ENCODE results near the gene CFAP46.
"Not testable (repeated sequence)": the region's sequence is repeated elsewhere in the genome, so short reads cannot be mapped to it uniquely, and the experiment has no call there.

Gene CFAP46

DNA sequence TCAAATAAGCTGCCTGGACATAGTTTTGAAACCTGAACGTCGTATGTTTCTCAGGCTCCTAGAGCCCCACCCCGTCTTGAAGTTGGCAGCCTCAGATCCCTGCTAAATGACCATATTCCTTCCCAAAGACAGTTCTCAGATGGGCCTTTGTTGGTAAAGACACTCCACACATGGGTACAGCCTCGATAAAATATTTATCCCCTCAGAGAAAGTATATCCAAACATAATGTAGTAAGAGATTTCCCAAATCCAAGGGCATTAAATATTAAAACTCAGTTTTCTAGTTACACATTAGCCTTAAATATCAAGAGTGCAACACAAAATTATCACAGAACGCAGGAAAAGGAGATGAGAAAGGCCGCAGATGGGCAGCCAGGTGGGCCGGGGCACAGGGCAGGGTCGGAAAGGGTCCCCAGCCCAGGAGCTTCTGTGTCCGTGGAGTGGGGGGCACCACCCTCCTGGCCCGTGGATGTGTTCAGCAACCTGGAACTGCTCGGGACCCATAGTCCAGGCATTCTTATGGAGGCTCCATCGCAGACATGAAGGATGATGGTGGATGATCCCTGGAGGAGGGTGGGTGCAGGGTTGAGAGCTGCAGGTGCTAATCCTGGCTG, 1.5 kb upstream of the CFAP46 start:
- no peak for DNase-seq

DNA sequence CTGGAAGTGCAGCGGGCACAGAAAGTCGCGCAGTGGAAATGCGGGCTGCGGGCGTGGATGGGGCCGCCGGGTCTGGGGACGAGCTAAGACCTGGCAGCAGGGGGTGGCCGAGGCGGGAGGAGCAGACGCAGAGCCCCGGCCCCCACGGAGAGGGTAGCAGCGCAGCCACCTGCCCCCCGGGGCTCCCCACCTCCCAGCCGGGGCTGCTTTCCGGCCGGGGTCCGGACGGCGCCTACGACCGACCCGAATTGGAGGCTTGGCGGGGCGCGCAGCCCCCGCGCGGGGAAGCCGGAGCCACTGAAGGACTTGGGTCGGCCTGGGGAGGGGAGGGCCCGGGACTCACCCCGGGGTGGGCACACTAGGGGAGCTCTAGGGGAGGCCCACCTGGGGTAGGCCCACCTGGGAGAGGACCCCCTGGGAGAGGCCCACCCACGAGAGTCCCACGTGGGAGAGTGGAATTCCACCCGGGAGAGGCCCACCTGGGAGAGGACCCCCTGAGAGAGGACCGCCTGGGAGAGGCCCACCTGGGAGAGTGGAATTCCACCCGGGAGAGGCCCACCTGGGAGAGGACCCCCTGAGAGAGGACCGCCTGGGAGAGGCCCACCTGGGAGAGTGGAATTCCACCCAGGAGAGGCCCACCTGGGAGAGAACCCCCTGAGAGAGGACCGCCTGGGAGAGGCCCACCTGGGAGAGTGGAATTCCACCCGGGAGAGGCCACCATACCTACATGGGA, 854 bp upstream of the CFAP46 start:
- DNase-seq: no peak

DNA sequence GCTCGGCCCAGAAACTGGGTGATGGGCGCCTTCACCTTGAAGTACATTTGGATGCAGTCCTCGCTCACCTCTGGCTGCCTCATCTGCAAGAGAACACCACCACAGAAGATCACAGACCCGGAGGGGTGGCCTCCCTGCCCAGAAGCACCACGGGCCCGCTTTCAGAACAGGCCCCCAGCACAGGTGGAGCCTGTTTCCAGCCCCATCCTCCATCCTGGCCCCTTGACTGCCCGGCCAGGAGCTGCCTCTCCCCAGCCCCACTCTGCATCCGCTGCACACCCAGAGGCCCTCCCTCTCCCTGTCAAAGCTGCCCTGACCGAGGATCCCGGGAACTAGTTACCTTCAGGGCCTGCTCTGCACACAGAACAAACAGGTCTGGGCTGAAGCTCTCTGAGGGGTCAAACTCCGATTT, 724 bp downstream of the CFAP46 start:
- DNase-seq: no peak

DNA sequence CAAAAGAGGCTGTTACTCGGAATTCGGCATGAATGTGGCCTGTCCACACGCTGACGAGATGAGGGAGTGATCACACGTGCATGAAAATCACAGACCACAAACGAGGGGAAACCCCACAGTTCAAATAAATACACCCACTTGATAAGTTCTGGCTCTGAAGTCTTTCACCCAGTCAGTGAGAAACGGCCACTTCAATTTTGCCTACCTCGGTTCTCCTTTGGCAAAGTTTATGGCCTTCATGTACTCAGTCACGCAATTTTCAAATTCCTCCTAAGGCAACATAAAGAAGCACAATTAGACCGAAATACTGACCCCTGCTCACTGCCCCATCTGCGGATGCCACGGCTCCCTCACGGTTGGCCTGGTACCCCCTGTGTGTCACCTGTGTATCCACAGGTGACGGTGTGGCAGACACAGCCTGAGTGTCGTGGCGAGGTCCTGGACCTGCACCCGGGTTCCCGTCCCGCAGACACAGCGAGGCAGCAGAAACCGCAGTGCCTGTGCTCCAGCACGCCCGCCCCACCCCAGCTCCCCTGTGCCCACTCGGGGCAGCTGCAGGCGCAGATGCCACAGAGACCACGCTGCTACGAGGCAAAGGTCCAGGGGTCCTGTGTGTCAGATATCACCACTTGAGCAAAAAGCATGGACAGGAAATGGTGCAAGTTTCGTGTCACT, 1.4 kb downstream of the CFAP46 start:
- no peak for DNase-seq

DNA sequence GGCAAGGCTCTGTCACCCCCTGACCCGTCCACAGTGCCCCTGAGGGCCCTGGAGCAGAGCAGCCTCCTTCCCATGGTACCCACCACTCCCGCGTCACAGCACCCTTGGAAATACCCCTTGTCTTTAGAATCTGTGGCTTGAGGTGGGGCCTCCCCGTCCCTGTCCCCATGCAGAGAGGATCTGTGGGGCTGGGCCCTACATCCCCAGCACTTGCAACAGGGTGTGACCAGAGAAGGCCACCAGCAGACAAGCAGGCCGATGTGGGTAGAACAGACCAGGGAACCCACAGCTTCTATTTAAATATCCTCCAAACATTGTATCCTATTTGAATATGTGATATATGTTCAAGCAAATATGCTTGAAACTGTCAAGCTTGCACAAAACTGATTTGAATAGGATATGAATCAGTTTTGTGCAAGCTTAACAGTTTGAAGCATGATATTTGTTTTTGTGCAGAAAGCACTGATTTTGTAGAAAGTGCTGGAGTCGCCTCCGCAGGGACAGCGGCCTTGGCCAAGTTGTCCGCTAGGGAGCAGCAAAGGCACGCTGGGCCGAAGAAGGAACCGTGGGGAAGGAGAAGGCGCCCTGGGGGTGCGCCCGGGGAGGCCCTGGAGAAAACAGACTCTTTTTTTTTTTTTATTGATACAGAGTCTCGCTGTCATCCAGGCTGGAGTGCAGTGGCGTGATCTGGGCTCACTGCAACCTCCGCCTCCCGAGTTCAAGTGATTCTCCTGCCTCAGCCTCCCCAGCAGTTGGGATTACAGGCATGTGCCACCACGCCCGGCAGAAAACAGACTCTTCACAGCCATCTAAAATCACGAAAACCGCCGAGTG, 2.2 kb downstream of the CFAP46 start:
- DNase-seq: no peak

DNA sequence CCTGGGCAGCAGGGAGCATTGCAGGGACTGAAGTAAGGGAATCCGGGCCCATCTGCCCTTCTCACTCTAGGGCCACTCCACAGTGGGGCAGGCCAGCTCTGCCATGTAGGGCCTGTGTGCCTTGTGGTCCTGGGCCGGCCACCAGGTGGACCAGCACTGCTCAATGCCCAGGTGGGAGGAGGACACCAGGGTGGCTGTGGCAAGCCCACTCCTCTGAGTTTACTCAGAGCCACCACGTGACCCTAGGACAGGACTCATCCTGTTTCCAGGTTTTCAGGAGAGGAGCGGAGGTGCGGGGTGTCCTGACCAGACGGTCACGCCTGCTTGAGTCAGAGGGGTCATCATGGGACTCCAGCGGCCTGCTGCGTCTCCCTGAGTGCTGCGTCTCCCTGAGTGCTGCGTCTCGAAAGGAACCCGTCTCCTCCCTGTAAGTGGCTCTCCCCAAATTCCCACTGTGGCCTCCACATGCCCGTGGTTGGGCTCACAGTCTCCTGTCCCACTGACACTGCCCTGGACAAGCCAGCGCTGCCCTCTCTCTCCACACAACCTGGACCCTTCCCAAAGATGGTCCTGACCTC, 2.9 kb downstream of the CFAP46 start:
- no peak for DNase-seq

DNA sequence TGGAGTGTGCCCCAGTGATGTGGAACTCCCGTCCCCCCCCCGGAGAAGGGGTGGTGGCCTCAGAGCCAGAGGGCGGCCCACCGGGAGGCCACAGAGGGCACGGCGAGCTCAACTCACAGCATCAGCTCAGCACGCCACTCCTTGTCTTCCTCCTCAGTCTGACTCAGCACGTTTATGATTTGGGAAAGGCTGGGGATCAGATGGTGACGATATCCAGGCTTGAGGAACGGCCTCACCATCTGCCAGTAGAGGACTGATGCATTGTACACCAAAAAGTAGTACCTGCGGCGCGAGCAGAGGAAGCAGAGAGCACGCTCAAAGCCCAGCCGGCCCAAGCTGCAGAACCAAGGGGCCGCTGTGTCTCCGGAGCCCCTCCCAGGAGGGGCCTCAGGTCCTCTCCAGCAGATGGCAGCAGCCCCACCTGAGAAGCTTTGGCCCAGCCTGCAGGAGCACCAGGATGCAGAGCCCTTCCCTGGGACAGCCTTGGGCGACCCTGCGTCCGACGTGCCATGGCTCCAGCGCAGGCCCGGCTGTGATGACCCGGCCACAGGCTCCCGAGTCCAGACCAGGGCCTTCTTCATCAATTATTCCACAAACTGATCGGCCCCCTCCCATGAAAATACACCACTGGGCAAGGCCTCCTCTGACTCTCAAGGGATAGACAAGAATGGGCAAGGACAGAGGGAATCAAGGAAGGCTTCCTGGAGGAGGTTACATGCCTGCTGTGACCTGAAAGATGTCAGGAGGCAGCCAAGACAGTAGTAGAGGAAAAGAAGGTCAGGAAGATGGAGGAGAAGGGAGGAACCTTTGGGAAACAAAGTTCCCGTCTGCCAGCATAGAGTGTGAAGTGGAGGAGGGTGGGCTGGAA, 3.7 kb downstream of the CFAP46 start:
- no peak for DNase-seq

DNA sequence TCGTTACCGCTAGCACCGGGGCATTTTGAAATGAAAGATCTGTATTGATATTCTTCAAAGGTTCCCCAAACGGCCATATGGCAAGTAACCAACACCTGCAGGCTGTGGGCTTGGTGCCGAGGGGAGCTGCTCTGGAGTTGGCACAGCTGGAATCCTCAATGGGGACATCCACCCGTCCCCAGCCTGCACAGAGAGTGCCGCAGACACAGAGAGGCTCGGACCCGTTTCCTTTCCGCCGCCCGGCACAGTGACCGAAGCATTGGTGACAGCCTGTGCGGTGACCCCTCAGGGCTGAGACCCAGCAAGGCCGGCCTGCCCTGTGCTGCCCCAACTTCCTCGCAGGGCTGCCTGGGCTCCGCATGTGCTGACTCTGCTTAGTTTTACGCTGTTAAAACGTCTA, 4.5 kb downstream of the CFAP46 start:
- no peak for DNase-seq

DNA sequence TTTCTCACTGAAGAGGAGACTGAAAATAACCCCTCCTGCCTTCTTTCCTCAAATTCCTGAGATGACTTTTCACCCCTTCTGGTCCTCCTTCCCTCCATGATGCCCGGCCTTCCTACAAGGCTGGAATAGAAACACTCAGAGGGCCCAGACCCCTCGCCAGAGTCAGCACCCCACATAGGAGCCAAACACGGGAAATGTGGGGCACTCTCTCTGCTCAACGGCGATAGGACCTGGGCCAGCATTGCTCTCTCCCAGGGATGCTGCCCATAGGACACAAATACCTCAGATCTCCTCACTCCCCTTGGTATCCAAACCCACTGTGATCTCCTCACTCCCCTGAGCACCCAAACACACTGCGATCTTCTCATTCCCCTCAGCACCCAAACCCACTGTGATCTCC, 7.4 kb downstream of the CFAP46 start:
- no peak for DNase-seq

DNA sequence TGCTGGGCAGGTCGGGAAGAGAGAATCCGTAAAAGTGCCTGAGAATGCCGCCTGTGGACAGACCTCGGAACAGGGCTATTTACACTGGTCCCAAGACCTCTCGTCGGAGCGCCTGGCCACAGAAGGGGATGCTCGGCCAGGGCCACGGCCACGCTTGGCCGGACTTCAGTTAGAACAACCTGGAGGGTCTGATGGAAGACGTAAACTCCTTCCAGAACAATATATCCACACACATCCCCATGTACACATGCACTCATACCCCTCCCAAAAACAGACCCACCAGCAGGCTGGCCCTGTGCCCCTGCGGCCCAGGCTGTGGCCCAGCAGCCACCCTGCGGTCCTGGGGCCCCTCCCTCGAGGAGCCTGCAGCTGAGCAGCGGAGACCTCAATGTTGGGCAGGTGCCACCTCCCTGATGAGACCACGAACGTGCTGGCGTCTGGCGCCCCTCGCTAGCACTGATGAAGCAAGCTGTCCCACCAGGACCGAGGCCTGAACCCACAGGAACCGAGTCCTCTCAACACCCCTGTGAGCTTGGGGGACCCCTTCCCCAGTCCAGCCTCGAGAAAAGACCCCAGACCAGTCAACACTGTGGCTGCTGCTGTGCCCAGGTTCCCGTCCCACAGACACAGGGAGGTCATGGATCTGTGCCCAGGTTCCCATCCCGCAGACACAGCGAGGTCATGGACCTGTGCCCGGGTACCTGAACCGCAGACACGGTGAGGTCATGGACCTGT, 8.9 kb downstream of the CFAP46 start:
- DNase-seq: no peak

DNA sequence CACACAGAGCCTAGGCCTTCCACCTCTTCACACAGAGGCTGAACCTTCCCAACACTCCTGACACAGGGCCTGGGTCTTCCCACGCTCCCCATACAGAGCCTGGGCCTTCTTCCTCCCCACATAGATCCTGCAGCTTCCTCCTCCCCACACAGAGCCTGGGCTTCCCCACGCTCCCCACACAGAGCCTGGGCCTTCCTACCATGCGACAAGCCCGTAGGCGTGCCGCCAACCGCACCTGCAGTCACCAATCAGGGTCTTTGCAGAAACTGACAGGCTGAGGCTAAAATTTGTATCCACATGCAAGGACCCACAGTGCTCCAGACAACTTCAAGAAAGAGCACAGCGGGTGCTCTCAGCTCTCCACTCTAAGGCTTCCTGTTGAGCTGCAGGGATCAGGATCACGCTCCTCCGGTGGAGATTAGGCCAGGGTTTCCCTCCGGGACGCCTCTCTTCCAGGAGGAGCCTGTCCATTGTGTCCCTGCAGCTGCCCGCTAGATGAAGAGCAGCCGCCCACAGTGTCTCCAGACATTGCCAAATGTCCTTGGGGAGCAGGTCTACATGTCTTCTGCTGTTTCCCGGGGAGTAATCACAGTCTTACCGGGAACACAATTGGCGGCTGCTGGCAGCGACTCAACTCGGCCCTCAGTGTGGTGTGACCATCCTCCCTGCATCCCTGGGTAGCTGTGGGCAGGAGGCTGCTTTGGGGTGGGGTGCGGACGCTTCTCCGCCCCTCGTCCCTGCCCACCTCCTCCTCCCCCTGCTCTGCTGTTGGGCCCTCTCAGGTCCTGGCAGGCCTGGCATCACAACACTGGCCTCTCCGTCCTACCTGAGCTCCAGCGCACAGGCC, 9.7 kb downstream of the CFAP46 start:
- no peak for DNase-seq

DNA sequence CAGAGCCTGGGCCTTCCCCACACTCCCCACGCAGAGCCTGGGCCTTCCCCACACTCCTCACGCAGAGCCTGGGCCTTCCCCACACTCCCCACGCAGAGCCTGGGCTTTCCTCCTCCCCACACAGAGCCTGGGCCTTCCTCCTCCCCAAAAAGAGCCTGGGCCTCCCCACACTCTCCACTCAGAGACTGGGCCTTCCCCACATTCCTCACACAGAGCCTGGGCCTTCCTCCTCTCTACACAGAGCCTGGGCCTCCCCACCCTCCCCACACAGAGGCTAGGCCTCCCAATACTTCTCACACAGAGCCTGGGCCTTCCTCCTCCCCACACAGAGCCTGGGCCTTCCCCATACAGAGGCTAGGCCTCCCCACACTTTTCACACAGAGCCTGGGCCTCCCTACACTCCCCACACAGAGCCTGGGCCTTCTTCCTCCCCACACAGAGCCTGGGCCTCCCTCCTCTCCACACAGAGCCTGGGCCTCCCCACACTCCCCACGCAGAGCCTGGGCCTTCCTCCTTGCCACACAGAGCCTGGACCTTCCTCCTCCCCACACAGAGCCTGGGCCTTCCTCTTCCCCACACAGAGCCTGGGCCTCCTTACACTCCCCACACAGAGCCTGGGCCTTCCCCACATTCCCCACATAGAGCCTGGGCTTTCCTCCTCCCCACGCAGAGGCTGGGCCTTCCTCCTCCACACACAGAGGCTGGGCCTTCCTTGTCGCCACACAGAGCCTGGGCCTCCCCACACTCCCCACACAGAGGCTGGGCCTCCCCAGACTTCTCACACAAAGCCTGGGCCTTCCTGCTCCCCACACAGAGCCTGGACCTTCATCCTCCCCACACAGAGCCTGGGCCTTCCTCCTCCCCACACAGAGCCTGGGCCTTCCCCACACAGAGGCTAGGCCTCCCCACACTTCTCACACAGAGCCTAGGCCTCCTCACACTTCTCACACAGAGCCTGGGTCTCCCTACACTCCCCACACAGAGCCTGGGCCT, 10.8 kb downstream of the CFAP46 start:
- DNase-seq: not testable (repeated sequence)

DNA sequence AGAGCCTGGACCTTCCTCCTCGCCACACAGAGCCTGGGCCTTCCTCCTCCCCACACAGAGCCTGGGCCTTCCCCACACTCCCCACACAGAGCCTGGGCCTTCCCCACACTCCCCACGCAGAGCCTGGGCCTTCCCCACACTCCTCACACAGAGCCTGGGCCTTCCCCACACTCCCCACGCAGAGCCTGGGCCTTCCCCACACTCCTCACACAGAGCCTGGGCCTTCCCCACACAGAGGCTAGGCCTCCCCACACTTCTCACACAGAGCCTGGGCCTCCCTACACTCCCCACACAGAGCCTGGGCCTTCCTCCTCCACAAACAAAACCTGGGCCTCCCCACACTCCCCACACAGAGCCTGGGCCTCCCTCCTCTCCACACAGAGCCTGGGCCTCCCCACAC, 11.7 kb downstream of the CFAP46 start:
- not testable (repeated sequence) for DNase-seq

DNA sequence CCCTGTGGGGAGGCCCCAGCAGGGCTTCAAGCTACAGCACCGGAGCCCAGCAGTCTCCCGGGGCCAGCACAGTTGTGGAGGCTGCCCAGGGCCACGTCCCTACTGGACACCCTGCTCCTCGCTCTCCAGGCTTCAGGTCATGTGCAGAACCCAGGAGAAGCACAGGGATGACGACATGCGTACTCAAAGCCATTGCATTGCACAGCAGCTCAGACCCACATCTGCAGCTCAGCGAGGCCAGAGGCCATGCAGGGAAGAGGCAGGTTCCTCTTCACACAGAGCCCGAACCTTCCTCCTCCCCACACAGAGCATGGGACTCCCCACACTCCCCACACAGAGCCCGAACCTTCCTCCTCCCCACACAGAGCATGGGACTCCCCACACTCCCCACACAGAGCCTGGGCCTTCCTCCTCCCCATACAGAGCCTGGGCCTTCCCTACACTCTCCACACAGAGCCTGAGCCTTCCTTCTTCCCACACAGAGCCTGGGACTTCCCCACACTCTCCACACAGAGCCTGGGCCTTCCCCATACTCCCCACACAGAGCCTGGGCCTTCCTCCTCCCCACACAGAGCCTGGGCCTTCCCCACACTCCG, 12.3 kb downstream of the CFAP46 start:
- DNase-seq: no peak

DNA sequence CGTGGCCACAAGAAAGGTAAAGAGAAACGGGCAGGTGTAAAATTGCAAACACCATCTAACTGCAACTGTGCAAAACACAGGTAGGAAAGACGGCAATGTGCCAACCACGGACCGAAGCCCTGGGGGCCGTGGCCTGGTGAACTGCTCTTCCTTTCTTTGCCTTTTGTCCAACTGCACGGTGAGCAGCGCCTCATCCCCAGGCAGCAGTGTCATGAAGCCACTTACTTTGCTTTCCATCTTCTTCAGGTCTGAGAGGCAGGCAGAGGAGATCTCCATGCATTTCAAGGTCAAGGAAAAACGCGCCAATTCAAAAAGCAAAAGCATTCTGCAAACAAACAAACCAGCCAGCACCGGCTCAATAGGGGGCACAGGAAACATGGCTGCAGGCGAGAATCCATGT, 12.9 kb downstream of the CFAP46 start:
- DNase-seq: no peak

DNA sequence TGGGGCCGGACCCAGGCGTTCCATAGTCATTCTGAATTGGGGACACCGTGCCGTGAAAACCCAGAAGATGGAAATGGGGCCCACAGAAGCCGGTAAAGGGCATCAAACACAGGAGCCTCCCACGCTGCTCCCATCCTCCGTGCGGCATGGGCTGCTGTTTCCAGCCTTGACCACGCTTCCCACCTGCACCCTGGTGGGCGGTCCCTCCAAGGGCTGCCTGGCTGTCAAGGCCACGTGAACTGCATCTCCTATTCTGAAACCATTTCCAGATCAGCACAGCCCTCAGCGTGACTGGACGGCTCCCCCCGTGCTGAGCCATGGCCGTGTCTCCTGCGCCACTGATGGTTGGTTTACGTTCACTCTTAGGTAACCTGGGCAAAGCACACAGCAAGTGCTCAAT, 14.1 kb downstream of the CFAP46 start:
- no peak for DNase-seq

DNA sequence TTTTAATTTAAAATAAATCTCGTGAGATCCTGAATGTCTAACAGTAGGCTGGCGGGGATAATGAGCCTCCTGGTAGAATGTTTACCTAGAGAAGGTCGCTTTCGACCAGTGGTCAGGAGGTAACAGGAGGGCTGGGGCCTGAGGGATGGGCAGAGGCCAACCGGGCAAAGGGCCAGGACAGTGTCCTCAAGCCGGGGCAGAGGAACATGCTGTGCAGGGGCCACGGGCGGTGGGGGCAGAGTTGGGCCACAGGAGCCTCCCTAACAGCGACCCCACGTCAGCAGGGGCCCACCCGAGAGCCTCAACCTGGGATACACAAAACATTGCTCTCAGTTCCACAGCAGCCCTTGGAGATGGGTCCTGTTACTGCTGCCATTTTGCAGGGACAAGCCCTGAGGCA, 14.5 kb downstream of the CFAP46 start:
- no peak for DNase-seq

All from effector CD8-positive, alpha-beta T cell (primary cell).